Measurements from ENCODE around the gene AGRN. TPM values are rescaled to one million over a fixed set of nuclear protein-coding genes. Genes with fewer than 3 reads are reported as not detected.
A peak's percentile ranks its signal among the peaks of the same experiment; 100 is the strongest.
"Not testable (repeated sequence)": the region's sequence is repeated elsewhere in the genome, so short reads cannot be mapped to it uniquely, and the experiment has no call there.

The AGRN gene
- total RNA-seq, 4 donors from 2014 or later, result 33.0 to 103 (median 41.4) TPM

GRCh38 chr1:1006305-1007159 lies 13.4 kb upstream of the AGRN start:
- TF ChIP-seq CTCF (IDR thresholded peaks at IDR 0.05), result no peak
- peak; percentile 62 to 73 for TF ChIP-seq POLR2A (IDR thresholded peaks at IDR 0.05)
- DNase-seq, result peak in 2 of 3 donors; percentile 90 to 91
- peak overlapping the region in 2 of 4 donors; percentile 48 to 51 for H3K4me3 ChIP-seq
- H3K9me3 ChIP-seq, result no peaks in the 10 kb centered on the region
- H3K4me1 ChIP-seq, result peaks cover 3 to 36% (median 10%) of the 10 kb centered on the region in 4 donors
- H3K27me3 ChIP-seq, result no peaks in the 10 kb centered on the region
- H3K27ac ChIP-seq, result peak overlapping the region in 3 of 4 donors; percentile 63 to 96 (median 88)
- no peaks in the 10 kb centered on the region for H3K36me3 ChIP-seq

GRCh38 chr1:1010131-1010530 lies 9.8 kb upstream of the AGRN start:
- not testable (repeated sequence) for DNase-seq, H3K27me3 ChIP-seq
- peaks cover 0 to 36% (median 10%) of the 10 kb centered on the region in 4 donors for H3K4me1 ChIP-seq

GRCh38 chr1:1011396-1011949 lies 8.4 kb upstream of the AGRN start:
- Histone ChIP-seq H3K4me1 (peaks cover 0 to 24% (median 6%) of the 10 kb centered on the region in 4 donors), H3K27me3 (no peaks in the 10 kb centered on the region), H3K4me3 (no peak overlapping the region), H3K36me3 (no peaks in the 10 kb centered on the region), H3K27ac (no peak overlapping the region), H3K9me3 (no peaks in the 10 kb centered on the region)
- DNase-seq, result no peak
- no peak for TF ChIP-seq CTCF (IDR thresholded peaks at IDR 0.05)
- no peak for TF ChIP-seq POLR2A (IDR thresholded peaks at IDR 0.05)

More at GRCh38 chr1:1010131-1010530, 9.8 kb upstream of the AGRN start:
- not testable (repeated sequence) for H3K4me3 ChIP-seq, H3K36me3 ChIP-seq, H3K9me3 ChIP-seq, H3K27ac ChIP-seq

DNA sequence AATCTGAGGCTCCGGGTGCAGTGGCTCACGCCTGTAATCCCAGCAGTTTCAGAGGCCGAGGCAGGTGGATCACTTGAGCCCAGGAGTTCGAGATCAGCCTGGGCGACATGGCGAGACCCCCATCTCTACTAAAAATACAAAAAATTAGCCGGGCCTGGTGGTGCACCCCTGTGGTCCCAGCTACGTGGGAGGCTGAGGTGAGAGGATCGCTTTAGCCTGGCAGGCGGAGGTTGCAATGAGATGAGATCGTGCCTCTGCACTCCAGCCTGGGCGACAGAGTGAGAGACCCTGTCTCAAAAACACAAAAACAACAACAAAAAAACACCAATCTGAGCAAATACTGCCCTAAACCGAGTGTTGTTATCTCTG lies 7.2 kb upstream of the AGRN start:
- H3K36me3 ChIP-seq, H3K27me3 ChIP-seq, DNase-seq, H3K9me3 ChIP-seq: not testable (repeated sequence)
- peaks cover 0 to 16% (median 6%) of the 10 kb centered on the region in 4 donors for H3K4me1 ChIP-seq
- peak overlapping the region; percentile 85 to 90 (median 88) for H3K27ac ChIP-seq
- H3K4me3 ChIP-seq, result peak overlapping the region; percentile 52 to 63 (median 57)

DNA sequence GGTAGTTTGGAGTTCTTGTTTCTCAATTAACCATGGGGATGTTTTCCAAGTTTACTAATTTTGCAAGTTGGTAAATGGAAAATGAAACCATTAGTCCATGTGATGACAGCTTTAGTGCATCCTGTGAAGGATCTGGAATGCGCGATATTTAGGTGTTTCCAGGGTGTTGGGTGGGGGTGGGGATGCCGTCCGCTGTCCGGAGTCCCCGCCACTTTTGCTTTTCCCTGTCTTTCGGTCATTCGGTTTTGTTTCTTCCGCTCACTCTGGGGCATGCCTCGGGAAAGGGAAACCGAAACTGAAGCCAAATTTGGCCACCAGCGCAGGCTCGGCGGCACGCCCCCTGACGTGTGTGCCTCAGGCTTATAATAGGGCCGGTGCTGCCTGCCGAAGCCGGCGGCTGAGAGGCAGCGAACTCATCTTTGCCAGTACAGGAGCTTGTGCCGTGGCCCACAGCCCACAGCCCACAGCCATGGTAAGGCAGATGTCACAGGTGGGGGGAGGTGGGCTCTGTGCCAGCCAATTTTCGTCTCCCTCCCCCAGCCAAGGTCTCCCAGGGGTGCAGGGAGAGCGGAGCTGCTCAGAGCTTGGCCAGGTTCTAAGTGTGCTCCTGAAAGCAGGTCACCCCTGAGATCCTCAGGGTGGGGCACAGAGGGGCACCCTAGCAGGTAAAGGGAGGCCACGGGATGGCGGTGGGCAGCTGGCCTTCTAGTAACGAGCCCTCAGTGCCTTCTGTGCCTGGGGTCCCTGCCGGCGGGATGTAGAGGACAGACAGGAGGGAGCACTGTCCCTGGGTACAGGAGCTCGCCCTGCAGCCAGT lies 6.6 kb upstream of the AGRN start, which contains the start of gene ISG15:
TSS of gene ISG15 (plus strand) at position 393 of the 817 bp plus-strand sequence. CDS start at position 470, 77 bp downstream.
- TF ChIP-seq POLR2A (IDR thresholded peaks at IDR 0.05), result peak; percentile 71 to 83
- no peak for TF ChIP-seq CTCF (IDR thresholded peaks at IDR 0.05)
- no peaks in the 10 kb centered on the region for H3K9me3 ChIP-seq
- peaks cover 0 to 16% (median 6%) of the 10 kb centered on the region in 4 donors for H3K4me1 ChIP-seq
- H3K4me3 ChIP-seq, result peak within 1 kb of the TSS; percentile 52 to 63 (median 57)
- peak within 1 kb of the TSS; percentile 85 to 90 (median 88) for H3K27ac ChIP-seq
- H3K36me3 ChIP-seq, result no peaks in the 10 kb centered on the region
- H3K27me3 ChIP-seq, result no peaks in the 10 kb centered on the region
- peak; percentile 90 to 97 (median 94) for DNase-seq

GRCh38 chr1:1013922-1014648 lies 5.8 kb upstream of the AGRN start:
- Histone ChIP-seq H3K9me3 (no peaks in the 10 kb centered on the region), H3K4me3 (peak overlapping the region; percentile 52 to 63 (median 57)), H3K4me1 (peaks cover 0 to 16% (median 8%) of the 10 kb centered on the region in 4 donors), H3K27ac (peak overlapping the region; percentile 85 to 90 (median 88)), H3K36me3 (no peaks in the 10 kb centered on the region), H3K27me3 (no peaks in the 10 kb centered on the region)
- TF ChIP-seq POLR2A (IDR thresholded peaks at IDR 0.05), result no peak
- no peak for TF ChIP-seq CTCF (IDR thresholded peaks at IDR 0.05)
- no peak for DNase-seq

All from Peyer's patch (tissue), 4 donors.